H7 (cell line): ENCODE results near the gene ZSCAN5B. TPM values are rescaled to one million over a fixed set of nuclear protein-coding genes. Genes with fewer than 3 reads are reported as not detected.
"Not testable (repeated sequence)": the region's sequence is repeated elsewhere in the genome, so short reads cannot be mapped to it uniquely, and the experiment has no call there.

Source experiments
- DNase-seq: peaks from one replicate; pipeline ENCODE4 v3.0.0; 2012
- H3K27me3 ChIP-seq: 2 replicates; pipeline ENCODE4 v1.6.0; 2011; ENCODE audit warnings: mild to moderate bottlenecking, low read length; ENCODE audit not compliant: control insufficient read depth, insufficient read depth
- H3K36me3 ChIP-seq: replicated peaks from 2 replicates; pipeline ENCODE4 v1.5.1; 2011; ENCODE audit warnings: low read length; ENCODE audit not compliant: control insufficient read depth, insufficient read depth
- H3K4me3 ChIP-seq: 2 replicates; pipeline ENCODE4 v1.5.1; 2011; ENCODE audit warnings: low read depth, mild to moderate bottlenecking, control low read depth, low read length, moderate library complexity; ENCODE audit not compliant: insufficient read depth
- total RNA-seq: library from RNA; depleted of rRNA; stranded (reverse); fragments of >200 nt; shearing (Covaris generic); gene quantifications from 2 replicates; pipeline ENCODE4 v1.2.3, GENCODE V29; 2014; rRNA removed

ZSCAN5B gene, protein sequence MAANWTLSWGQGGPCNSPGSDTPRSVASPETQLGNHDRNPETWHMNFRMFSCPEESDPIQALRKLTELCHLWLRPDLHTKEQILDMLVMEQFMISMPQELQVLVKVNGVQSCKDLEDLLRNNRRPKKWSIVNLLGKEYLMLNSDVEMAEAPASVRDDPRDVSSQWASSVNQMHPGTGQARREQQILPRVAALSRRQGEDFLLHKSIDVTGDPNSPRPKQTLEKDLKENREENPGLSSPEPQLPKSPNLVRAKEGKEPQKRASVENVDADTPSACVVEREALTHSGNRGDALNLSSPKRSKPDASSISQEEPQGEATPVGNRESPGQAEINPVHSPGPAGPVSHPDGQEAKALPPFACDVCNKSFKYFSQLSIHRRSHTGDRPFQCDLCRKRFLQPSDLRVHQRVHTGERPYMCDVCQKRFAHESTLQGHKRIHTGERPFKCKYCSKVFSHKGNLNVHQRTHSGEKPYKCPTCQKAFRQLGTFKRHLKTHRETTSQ
- not detected in 2 replicates for total RNA-seq

DNA sequence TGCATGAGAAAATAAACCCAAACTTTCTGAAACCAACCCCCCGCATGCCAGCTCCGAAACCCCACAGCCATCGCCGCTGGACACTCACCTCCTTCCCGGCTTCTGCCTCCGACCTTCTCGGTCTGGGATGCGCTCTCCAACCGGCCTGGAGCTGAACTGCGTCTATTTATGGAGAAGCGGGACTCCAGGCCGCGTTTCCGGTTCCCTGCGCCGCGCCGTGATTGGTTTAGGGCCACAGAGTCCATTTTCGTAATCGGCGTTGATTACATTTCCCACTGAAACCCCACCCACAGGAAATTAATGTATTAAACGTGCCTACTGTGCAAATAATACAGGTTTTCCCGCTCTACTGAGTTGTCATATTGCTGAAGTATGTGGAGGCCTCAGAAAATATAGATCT lies at the start of gene ZSCAN5B:
Gene ZSCAN5B, minus strand, starts transcription at position 138 of the 400 bp plus-strand sequence. CDS start 4,731 bp downstream, outside the sequence.
- H3K4me3 ChIP-seq: not testable (repeated sequence)

DNA sequence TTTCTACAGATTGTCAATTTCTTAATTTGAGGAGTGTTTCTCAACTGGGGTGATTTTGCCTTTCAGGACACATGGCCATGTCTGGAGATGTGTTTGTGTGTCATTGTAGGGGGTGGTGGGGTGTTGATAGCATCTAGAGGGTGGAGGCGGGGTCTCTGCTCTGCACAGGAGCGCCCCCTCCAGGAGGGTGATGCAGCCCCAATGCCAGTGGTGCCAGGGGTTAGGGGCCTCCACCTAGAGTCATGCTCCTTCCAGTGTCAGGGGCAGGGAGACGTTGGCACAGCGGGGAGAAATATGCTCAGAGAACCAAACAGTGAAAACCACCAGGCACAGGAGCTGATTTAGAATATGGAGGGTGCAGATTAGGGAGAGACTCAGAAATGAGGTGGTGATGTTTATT lies 48.2 kb upstream of the ZSCAN5B start:
- not testable (repeated sequence) for DNase-seq, H3K36me3 ChIP-seq, H3K4me3 ChIP-seq, H3K27me3 ChIP-seq

More for the DNA sequence above, at the start of gene ZSCAN5B:
- H3K27me3 ChIP-seq, H3K36me3 ChIP-seq, DNase-seq: not testable (repeated sequence)

DNA sequence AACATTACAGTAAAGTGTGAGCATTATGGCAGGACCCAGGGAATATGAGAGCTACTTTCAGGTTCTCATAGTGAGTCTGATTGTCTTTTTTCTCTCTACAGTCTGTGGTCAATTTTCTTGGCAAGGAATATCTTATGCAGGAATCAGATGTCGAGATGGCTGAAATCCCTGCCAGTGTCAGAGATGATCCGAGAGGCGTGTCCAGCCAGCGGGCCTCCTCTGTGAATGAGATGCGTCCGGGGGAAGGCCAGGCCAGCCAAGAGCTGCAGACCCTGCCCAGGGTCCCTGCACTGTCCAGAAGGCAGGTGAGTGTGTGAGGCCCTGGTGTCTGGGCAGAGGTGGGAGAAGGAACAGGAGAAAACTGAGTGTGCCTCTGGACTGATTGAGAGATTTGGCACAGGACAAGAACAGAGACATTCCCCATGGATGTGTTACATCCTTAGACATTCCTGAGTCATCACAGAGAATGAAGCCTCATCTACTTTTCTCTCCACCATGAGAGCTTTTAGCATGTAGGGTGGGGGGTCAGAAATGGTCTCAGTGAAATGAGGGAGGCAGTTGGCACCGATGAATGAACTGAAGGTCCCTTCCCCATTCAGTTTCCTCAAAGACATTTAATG lies 47.6 kb upstream of the ZSCAN5B start:
- Histone ChIP-seq H3K4me3 (no peak overlapping the region), H3K36me3 (no peaks in the 10 kb centered on the region), H3K27me3 (no peaks in the 10 kb centered on the region)
- DNase-seq: no peak

DNA sequence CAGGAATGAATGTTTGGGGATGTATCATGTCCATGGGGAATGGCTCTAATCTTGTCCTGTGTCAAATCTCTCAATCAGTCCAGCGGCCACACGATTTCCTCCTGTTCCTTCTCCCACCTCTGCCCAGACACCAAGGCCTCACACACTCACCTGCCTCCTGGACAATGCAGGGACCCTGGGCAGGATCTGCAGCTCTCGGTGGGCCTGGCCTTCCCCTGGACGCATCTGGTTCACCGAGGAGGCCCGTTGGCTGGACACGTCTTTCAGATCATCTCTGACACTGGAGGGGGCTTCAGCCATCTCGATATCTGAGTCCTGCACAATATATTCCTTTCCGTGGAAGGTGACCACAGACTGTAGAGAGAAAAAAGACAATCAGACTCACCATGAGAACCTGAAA lies 25.9 kb upstream of the ZSCAN5B start:
- Histone ChIP-seq H3K4me3 (no peak overlapping the region), H3K27me3 (no peaks in the 10 kb centered on the region), H3K36me3 (no peaks in the 10 kb centered on the region)
- DNase-seq: no peak

DNA sequence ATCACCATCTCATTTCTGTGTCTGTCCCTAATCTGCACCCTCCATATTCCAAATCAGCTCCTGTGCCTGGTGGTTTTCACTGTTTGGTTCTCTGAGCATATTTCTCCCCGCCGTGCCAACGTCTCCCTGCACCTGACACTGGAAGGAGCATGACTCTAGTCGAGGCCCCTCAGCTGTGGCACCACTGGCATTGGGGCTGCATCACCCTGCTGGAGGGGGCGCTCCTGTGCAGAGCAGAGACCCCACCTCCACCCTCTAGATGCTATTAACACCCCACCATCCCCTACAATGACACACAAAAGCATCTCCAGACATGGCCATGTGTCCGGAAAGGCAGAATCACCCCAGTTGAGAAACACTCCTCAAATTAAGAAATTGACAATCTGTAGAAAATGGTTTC lies 25.3 kb upstream of the ZSCAN5B start:
- peak; percentile 76 for DNase-seq
- no peaks in the 10 kb centered on the region; the same call in 1 of the 2 replicates for H3K27me3 ChIP-seq
- H3K4me3 ChIP-seq: no peak overlapping the region
- H3K36me3 ChIP-seq: no peaks in the 10 kb centered on the region

DNA sequence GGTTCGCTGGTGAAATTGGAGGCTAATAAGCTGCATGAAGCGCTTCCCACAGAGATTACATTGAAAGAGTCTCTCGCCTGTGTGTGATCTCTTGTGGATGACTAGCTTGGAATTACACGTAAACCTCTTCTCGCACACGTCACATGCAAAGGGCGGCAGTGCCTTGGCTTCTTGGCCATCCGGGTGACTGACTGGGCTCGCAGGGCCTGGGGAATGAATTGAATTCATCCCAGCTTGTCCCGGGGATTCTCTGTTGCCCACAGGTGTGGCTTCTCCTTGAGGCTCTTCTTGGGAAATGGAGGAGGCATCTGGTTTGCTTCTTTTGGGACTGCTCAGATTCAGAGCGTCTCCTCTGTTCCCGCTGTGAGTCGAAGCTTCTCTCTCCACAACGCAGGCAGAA lies 24.3 kb upstream of the ZSCAN5B start:
- no peaks in the 10 kb centered on the region for H3K36me3 ChIP-seq
- no peak for DNase-seq
- H3K4me3 ChIP-seq: no peak overlapping the region
- H3K27me3 ChIP-seq: peaks cover 1% of the 10 kb centered on the region; the same call in 1 of the 2 replicates

DNA sequence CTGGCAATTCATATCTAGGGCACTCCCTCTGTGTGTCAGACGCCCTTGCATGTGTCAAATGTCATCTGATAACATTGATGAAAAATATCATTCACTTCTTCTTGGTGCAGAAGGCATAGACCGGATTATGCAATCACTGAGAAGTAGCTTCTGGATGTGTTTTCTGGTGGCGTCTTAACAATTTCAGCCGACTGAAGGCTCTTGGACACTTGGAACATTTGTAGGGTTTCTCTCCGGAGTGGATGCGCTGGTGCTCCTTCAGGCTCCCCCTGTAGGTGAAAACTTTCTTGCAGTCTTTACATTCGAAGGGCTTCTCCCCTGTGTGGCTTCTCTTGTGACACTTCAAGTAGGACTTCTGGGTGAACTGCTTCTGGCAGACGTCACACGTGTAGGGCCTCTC lies 23.9 kb upstream of the ZSCAN5B start:
- H3K4me3 ChIP-seq, H3K27me3 ChIP-seq, H3K36me3 ChIP-seq: not testable (repeated sequence)
- peak; percentile 63 for DNase-seq

DNA sequence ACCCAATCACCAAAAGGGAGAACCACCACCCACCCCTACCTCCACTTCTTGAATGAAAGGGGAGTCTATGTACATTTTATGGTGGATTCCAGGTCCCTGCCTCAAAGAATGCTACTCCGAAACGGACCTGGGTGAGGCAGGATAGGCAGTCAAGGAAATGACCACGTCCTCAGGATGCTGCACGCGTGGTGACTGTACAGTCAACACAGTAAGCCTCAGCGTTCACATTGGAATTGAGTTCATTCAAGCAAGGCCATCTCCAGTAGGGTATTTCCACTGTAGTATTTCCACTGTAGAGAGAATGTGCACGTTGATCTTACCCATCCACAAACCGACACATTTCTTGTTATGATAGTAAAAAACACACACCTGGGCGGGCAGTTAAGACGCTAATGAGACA lies 21.4 kb upstream of the ZSCAN5B start:
- H3K27me3 ChIP-seq: peaks cover 1% of the 10 kb centered on the region; the same call in 1 of the 2 replicates
- no peak overlapping the region for H3K4me3 ChIP-seq
- no peak for DNase-seq
- no peaks in the 10 kb centered on the region for H3K36me3 ChIP-seq

DNA sequence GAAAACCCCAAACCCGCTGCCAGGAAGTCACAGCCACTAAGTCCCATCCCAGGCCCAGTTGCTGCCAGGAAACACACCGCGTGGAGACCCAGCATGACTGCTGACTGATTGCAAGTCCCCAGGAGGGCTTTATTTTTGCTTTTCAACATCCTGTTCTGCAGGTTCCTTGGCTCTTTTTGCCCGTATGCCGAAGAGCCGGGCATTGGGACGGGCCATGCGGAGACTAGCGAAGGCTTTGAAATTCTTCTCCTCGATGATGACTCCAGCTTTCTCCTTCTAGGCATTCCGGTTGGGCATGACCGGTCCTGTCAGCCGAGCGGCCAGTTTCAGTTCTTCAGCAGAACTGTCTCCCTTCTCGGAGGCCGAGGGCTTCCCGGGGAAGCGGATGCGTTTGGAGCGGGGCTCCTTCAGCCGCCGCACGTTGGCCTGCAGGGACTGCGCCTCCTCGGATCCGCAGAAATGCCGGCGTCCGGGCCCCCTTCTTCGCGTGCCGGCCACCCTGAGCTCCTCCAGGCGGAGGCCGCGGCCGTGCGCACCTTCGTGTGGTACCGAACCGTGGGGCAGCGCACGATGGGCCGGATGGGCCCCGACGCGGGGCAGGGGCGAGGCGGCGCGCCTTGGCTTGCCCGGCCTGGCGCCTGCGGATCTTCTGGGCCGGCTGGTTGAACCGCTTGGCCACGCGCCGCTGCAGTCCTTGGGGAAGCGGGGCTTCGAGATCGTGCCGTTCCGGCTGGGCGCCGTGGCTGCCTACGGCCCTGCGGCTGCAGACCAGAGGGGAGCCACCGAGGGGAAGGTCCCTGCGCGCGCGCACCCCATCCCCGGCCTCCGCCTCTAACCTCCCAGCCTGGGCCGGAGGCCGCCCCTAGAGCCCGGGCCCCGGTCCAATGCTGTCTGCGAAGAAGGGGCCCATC lies 19.7 kb upstream of the ZSCAN5B start:
- H3K4me3 ChIP-seq: peak overlapping the region; percentile 27
- DNase-seq: peak; percentile 88

DNA sequence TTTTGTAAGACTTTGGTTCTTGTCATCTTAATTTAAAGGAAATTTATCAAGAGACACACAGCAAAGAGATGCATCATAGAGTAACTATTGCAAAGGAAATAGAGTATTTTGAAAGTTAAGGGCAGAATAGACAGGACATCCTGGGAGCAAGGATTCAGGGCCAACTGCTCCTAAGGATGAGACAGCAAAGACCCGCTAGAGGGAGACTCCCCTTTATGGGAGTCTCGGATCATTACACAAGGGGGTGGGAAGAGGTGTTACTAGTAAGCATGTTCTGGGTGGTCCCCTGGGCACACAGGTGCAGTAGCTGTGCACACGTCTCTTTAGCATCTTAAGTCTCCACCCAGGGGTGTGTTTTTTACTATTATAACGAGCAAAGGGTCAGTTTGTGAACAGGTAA lies 14.1 kb upstream of the ZSCAN5B start:
- Histone ChIP-seq H3K36me3 (no peaks in the 10 kb centered on the region), H3K4me3 (no peak overlapping the region), H3K27me3 (no peaks in the 10 kb centered on the region)
- peak; percentile 57 for DNase-seq

More for the DNA sequence above, 19.7 kb upstream of the ZSCAN5B start:
- Histone ChIP-seq H3K27me3 (peaks cover 1% of the 10 kb centered on the region; the same call in 1 of the 2 replicates), H3K36me3 (no peaks in the 10 kb centered on the region)

DNA sequence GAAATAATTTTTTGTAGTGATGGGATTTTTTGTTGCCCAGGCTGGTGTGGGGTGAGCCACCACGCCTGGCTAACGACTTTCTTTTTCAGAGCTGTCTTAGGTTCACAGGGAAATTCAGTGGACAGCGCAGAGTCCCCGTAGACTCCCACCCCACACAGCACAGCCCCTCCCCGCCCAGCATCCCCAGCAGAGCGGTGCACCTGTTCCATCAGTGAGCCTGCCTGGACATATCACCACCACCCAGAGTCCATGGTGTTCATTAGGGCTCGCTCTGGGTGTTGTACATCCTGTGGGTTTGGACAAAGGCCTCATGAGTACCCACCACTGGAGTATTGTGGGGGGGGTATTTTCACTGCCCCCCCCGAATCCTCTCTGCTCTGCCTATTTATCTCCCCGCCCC lies 12.5 kb upstream of the ZSCAN5B start:
- H3K36me3 ChIP-seq, H3K4me3 ChIP-seq, H3K27me3 ChIP-seq, DNase-seq: not testable (repeated sequence)

DNA sequence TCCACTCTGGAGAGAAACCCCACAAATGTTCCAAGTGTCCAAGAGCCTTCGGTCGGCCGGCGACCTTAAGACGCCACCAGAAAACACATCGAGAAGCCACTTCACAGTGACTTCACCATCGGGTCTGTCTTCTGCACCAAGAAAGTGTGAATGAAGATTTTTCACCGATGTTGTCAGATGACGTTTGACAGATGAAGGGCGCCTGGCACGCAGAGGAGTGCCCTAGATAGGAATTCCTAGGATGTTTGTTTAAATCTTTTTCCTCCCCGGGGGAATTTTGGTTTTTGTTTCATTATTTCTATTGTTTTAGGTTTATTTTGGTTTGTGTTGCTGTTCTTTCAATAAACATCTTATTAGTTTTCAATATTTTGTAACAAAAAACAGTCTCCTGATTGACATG lies 11.5 kb upstream of the ZSCAN5B start:
- Histone ChIP-seq H3K4me3 (no peak overlapping the region), H3K27me3 (no peaks in the 10 kb centered on the region), H3K36me3 (no peaks in the 10 kb centered on the region)
- DNase-seq: no peak

DNA sequence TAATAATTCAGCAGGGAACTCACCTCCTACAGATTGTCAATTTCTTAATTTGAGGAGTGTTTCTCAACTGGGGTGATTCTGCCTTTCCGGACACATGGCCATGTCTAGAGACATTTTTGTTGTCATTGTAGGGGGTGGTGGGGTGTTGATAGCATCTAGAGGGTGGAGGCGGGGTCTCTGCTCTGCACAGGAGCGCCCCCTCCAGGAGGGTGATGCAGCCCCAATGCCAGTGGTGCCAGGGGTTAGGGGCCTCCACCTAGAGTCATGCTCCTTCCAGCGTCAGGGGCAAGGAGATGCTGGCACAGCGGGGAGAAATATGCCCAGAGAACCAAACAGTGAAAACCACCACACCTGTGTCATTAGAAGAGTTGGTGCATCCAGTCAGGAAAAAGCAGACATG lies 10.0 kb upstream of the ZSCAN5B start:
- not testable (repeated sequence) for H3K27me3 ChIP-seq, H3K4me3 ChIP-seq, H3K36me3 ChIP-seq, DNase-seq

DNA sequence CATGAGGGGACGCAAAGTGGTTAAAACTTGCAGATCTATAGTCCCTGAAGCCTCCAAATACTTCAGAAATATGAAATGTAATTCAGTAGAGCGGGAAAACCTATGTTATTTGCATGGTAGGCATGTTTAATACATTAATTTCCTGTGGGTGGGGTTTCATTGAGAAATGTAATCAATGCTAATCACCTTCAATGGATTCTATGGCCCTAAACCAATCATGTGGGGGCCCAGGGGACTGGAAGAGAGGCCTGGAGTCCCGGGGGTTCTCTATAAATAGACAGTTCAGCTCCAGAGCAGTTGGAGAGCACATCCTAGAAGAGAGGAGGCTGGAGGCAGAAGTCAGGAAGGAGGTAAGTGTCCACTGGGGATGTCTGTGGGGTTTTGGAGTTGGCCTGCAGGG lies 4.4 kb upstream of the ZSCAN5B start, which contains the start of gene ZSCAN5C:
Gene ZSCAN5C, plus strand, starts transcription at position 301 of the 400 bp plus-strand sequence. CDS start 3,641 bp downstream, outside the sequence.
- no peaks in the 10 kb centered on the region for H3K36me3 ChIP-seq
- no peaks in the 10 kb centered on the region for H3K27me3 ChIP-seq
- H3K4me3 ChIP-seq: no peak within 1 kb of the TSS
- DNase-seq: no peak
